Neural cell (in vitro differentiated cells): ENCODE results near the gene MYO3B. TPM values are rescaled to one million over a fixed set of nuclear protein-coding genes. Genes with fewer than 3 reads are reported as not detected.

Source experiments
- H2AFZ ChIP-seq: fragments of 200-600, 300-800 bp; sonication (generic), shearing (Covaris generic); 2 replicates; pipeline ENCODE4 v1.6.0; 2014; ENCODE audit warnings: low read depth, mild to moderate bottlenecking, antibody characterized with exemption, low read length, moderate library complexity
- H3F3A ChIP-seq: fragments of 200-600 bp; shearing (Covaris generic); 2 replicates; pipeline ENCODE4 v1.6.1; 2016; ENCODE audit warnings: mild to moderate bottlenecking, moderate library complexity, mixed read lengths, antibody characterized with exemption, low read length; ENCODE audit not compliant: insufficient read depth, poor library complexity, severe bottlenecking
- H3K27ac ChIP-seq: fragments of 200-600, 300-800 bp; sonication (generic), shearing (Covaris generic); 2 replicates; pipeline ENCODE4 v1.5.1; 2014; ENCODE audit warnings: mild to moderate bottlenecking, low read length, moderate library complexity
- H3K27me3 ChIP-seq: fragments of 300-800, 200-600 bp; sonication (generic), shearing (Covaris generic); 2 replicates; pipeline ENCODE4 v1.6.0; 2014; ENCODE audit warnings: mild to moderate bottlenecking, low read depth, low read length, moderate library complexity; ENCODE audit not compliant: insufficient read depth
- H3K36me3 ChIP-seq: fragments of 300-800, 200-600 bp; sonication (generic), shearing (Covaris generic); 2 replicates; pipeline ENCODE4 v1.5.1; 2014; ENCODE audit warnings: mild to moderate bottlenecking, antibody characterized with exemption, low read length, moderate library complexity; ENCODE audit not compliant: insufficient read depth
- H3K4me2 ChIP-seq: fragments of 300-800, 200-600 bp; sonication (generic), shearing (Covaris generic); 2 replicates; pipeline ENCODE4 v1.6.0; 2014; ENCODE audit warnings: mild to moderate bottlenecking, low read length
- H3K4me3 ChIP-seq: fragments of 300-800, 200-600 bp; sonication (generic), shearing (Covaris generic); 2 replicates; pipeline ENCODE4 v1.5.1; 2014; ENCODE audit warnings: mild to moderate bottlenecking, low read length, moderate library complexity
- H3K79me2 ChIP-seq: fragments of 200-600 bp; shearing (Covaris generic); replicated peaks from 2 replicates; pipeline ENCODE4 v1.6.0; 2014; ENCODE audit warnings: mild to moderate bottlenecking, low read length, moderate library complexity; ENCODE audit not compliant: insufficient read depth
- H3K9ac ChIP-seq: fragments of 300-800, 200-600 bp; sonication (generic), shearing (Covaris generic); 2 replicates; pipeline ENCODE4 v1.6.1; 2016; ENCODE audit warnings: mild to moderate bottlenecking, low read length, mixed read lengths
- H3K9me2 ChIP-seq: fragments of 200-600 bp; shearing (Covaris generic); 2 replicates; pipeline ENCODE4 v1.6.1; 2016; ENCODE audit warnings: mild to moderate bottlenecking, low read length, mixed read lengths; ENCODE audit not compliant: insufficient read depth
- H3K9me3 ChIP-seq: fragments of 200-600, 300-800 bp; sonication (generic), shearing (Covaris generic); 2 replicates; pipeline ENCODE4 v1.6.1; 2016; ENCODE audit warnings: mild to moderate bottlenecking, mixed run types, low read length, moderate library complexity, mixed read lengths
- H4K20me1 ChIP-seq: fragments of 200-600 bp; shearing (Covaris generic); 2 replicates; pipeline ENCODE4 v1.6.1; 2016; ENCODE audit warnings: mild to moderate bottlenecking, mixed run types; ENCODE audit not compliant: insufficient read depth
- CTCF ChIP-seq: fragments of 450-650 bp; IDR thresholded peaks from 2 replicates; pipeline ENCODE4 v1.5.1; 2014; ENCODE audit warnings: antibody characterized with exemption, mild to moderate bottlenecking, moderate library complexity; ENCODE audit not compliant: poor library complexity, severe bottlenecking
- EP300 ChIP-seq: fragments of 450-650 bp; conservative IDR thresholded peaks from 2 replicates; pipeline ENCODE4 v1.6.1; 2014; ENCODE audit warnings: antibody characterized with exemption, mild to moderate bottlenecking, moderate library complexity; ENCODE audit not compliant: poor library complexity, severe bottlenecking
- EZH2 ChIP-seq: fragments of 200-600, 300-800 bp; shearing (Covaris generic), sonication (generic); IDR thresholded peaks from 2 replicates; pipeline ENCODE4 v1.6.1; 2014; ENCODE audit warnings: antibody characterized with exemption, low read length, borderline replicate concordance, mild to moderate bottlenecking; ENCODE audit not compliant: insufficient read depth, poor library complexity, severe bottlenecking
- MXI1 ChIP-seq: fragments of 450-650 bp; conservative IDR thresholded peaks from 2 replicates; pipeline ENCODE4 v1.6.1; 2014; ENCODE audit warnings: antibody characterized with exemption, mild to moderate bottlenecking; ENCODE audit not compliant: poor library complexity, severe bottlenecking
- POLR2AphosphoS5 ChIP-seq: IDR thresholded peaks from 2 replicates; pipeline ENCODE4 v1.6.1; 2012
- RAD21 ChIP-seq: fragments of 450-650 bp; conservative IDR thresholded peaks from 2 replicates; pipeline ENCODE4 v1.6.1; 2014; ENCODE audit warnings: antibody characterized with exemption, mild to moderate bottlenecking, moderate library complexity
- SMC3 ChIP-seq: fragments of 450-650 bp; conservative IDR thresholded peaks from 2 replicates; pipeline ENCODE4 v1.6.1; 2014; ENCODE audit warnings: antibody characterized with exemption, mild to moderate bottlenecking, moderate library complexity; ENCODE audit not compliant: poor library complexity
- TAF1 ChIP-seq: IDR thresholded peaks from 2 replicates; pipeline ENCODE4 v1.6.1; 2012; ENCODE audit warnings: low read depth
- polyA plus RNA-seq: library from polyadenylated mRNA; depleted of rRNA; stranded (reverse); fragments of >200 nt; gene quantifications from 2 replicates; pipeline ENCODE4 v1.2.3, GENCODE V29; 2014
- TF ChIP-seq, protein P1 (sequence below): IDR thresholded peaks from 2 replicates; pipeline ENCODE4 v1.6.1; 2012; ENCODE audit warnings: borderline replicate concordance

MYO3B gene
- polyA plus RNA-seq, 1 donor from 2014 or later, result 0.11 TPM

DNA sequence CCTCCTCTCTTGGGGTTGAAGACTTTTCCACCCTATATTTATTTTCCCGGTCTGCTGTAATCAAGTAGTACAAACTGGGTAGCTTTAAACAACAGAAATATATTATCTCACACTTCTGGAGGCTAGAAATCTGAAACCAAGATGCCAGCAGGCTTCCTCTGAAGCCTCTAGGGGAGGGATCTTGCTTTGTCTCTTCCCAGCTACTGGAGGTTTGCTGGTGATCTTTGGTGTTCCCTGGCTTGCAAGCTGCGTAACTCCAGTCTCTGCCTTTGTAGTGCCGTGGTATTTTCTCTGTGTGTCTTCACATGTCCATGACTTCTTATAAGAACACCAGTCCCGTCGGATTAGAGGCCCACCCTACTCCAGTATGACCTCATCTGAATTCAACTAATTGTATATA, 44.4 kb downstream of the MYO3B start:
- H3K9ac ChIP-seq, result no peak overlapping the region
- no peak overlapping the region for H2AFZ ChIP-seq
- no peaks in the 10 kb centered on the region for H3K79me2 ChIP-seq
- no peaks in the 10 kb centered on the region for H3F3A ChIP-seq
- no peaks in the 10 kb centered on the region for H3K36me3 ChIP-seq
- H3K9me2 ChIP-seq, result no peaks in the 10 kb centered on the region
- H3K4me3 ChIP-seq, result no peak overlapping the region
- H3K4me2 ChIP-seq, result no peak overlapping the region
- TF ChIP-seq TAF1 (no peak), CTCF (no peak), EP300 (no peak), MXI1 (no peak), POLR2AphosphoS5 (no peak), RAD21 (no peak), EZH2 (no peak)
- TF ChIP-seq, protein P1, sequence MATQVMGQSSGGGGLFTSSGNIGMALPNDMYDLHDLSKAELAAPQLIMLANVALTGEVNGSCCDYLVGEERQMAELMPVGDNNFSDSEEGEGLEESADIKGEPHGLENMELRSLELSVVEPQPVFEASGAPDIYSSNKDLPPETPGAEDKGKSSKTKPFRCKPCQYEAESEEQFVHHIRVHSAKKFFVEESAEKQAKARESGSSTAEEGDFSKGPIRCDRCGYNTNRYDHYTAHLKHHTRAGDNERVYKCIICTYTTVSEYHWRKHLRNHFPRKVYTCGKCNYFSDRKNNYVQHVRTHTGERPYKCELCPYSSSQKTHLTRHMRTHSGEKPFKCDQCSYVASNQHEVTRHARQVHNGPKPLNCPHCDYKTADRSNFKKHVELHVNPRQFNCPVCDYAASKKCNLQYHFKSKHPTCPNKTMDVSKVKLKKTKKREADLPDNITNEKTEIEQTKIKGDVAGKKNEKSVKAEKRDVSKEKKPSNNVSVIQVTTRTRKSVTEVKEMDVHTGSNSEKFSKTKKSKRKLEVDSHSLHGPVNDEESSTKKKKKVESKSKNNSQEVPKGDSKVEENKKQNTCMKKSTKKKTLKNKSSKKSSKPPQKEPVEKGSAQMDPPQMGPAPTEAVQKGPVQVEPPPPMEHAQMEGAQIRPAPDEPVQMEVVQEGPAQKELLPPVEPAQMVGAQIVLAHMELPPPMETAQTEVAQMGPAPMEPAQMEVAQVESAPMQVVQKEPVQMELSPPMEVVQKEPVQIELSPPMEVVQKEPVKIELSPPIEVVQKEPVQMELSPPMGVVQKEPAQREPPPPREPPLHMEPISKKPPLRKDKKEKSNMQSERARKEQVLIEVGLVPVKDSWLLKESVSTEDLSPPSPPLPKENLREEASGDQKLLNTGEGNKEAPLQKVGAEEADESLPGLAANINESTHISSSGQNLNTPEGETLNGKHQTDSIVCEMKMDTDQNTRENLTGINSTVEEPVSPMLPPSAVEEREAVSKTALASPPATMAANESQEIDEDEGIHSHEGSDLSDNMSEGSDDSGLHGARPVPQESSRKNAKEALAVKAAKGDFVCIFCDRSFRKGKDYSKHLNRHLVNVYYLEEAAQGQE, result no peak
- no peak overlapping the region for H3K27ac ChIP-seq
- no peaks in the 10 kb centered on the region for H3K9me3 ChIP-seq
- no peaks in the 10 kb centered on the region for H4K20me1 ChIP-seq
- no peaks in the 10 kb centered on the region for H3K27me3 ChIP-seq

GRCh38 chr2:170222842-170223241, 44.9 kb downstream of the MYO3B start:
- TF ChIP-seq SMC3, result no peak
- TF ChIP-seq RAD21, result no peak
- no peak for TF ChIP-seq EZH2
- no peak for TF ChIP-seq MXI1
- no peak for TF ChIP-seq CTCF
- no peak for TF ChIP-seq TAF1
- TF ChIP-seq POLR2AphosphoS5, result no peak
- TF ChIP-seq, protein P1, result no peak
- no peak for TF ChIP-seq EP300
- Histone ChIP-seq H3K79me2 (no peaks in the 10 kb centered on the region), H3K4me2 (no peak overlapping the region), H3K27me3 (no peaks in the 10 kb centered on the region), H2AFZ (no peak overlapping the region), H3F3A (no peaks in the 10 kb centered on the region), H3K9me3 (no peaks in the 10 kb centered on the region), H3K9ac (no peak overlapping the region), H3K36me3 (no peaks in the 10 kb centered on the region), H4K20me1 (no peaks in the 10 kb centered on the region), H3K9me2 (no peaks in the 10 kb centered on the region), H3K4me3 (no peak overlapping the region), H3K27ac (no peak overlapping the region)
